HG02623 (cell line): ENCODE measurements around the gene MAX.

Experiments used
- ATAC-seq: cut with Tn5 transposase; IDR thresholded peaks from one replicate; pipeline ENCODE4 v1.9.1; 2021; ENCODE audit warnings: moderate library complexity; ENCODE audit not compliant: unreplicated experiment

MAX gene

DNA sequence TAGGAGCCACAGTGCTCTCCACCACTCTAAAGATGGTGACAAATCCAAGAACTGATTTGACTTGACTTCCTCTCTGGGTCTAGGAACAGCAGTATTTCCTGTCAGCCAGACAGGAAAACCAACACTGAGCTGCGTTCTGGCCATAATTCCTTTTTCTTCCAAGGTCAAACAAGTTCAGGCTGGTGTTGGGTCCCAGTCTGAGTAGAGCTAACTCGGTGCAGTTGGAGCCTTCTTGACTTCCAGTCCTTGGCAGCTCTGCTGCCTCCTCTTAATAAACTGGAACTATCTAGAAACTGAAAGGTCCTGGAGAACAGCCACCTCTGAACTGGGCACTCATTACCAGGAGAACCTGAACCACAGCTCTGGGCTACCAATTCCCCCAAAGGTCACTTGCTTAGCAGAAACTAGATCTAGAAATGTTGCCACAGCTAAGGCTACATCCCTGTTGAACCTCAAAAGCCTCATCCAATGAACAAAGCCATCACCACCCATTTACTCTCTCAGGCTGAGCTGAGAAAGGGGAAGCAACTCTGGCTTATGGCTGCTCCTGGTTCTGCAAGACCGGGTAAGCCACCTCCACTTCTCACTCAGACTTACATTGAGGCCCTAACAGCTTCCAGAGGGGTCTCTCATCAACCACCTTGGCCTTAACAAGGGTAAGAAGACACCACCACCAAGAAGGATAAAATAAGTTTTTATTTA, 27.7 kb downstream of the MAX start:
- ATAC-seq = no peak

DNA sequence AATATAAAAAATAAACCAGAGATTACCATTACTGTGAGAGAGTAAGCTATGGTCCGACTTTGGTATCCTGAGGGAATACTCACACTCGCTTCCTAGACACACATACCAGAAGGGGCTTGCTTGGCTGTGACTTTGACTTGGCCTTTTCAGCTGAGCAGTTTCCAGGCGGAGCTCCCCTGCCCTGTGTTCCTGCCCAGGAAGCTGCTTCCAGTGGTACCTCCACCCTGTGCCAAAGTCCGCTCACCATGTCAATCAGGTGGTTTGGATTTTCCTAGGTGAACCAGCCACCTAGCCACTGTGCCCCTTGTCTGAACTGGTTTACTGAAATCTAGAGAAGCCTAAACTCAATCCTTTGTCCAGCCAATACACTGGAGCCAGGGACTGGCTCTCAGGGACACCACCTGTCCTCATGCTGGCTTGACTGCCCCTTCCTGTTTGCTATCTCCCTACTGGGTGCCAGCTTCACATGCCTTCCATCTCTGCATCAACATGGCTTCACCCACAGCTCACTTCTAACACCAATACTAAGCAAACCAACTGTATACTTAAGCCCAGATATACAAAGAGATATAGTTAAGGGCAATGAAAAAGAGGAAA, 28.6 kb downstream of the MAX start:
- ATAC-seq = no peak

DNA sequence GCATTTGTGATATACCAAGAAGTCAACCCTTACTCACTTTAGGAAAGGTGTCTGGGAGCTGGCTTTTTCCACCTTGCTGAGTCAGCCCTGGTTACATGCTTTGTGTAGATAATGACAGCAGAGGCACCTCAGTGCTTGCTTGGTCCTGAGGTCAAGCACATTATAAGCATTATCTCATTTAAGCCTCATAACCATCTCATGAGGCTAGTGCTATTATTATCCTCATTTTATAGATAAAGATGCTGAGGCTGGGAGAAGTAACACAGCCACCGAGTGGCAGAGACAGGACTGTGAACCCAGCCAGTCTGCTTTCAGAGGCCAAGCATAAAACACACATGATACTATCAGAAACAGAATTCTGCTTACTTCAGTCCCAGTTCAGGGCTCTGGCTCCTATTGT, 29.4 kb downstream of the MAX start:
- no peak for ATAC-seq

DNA sequence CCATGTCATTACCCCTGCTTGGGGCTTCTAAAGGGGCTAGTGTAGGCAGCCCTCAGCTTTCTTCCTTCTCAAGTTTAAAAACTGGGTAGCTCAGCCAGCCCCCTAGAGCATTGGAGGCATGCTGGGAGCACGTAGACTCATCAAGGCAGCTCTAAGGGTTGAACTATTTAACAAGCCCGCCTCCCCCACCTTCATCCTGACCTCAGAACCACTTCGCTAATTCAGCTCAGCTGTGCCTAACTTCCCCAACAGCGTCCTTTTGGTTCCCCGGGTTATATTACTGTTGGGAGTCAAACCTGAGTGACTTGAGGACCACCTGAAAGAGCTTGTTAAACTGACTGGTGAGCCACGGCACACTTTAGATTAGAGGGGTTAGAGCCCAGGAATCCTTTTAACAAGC, 30.1 kb downstream of the MAX start:
- ATAC-seq = no peak

DNA sequence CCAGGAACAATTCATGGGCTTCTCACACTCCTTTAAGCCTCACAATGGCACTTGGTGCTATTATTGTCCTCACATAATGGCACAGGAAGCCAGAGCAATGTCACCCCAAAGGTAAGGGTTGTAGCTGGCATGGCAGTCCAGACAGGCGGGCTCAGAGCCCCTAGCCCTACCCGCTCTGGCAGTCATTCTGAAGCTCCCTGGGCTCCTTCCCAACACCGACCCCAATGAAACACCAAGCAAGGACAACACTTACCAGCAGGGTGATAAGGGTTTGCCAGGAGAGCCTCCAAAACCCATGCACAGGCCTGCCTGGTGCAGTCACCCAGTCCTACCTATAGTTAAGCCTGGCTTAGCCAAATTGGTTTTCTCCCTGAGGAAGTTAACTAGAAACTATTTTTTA, 30.8 kb downstream of the MAX start:
- no peak for ATAC-seq

DNA sequence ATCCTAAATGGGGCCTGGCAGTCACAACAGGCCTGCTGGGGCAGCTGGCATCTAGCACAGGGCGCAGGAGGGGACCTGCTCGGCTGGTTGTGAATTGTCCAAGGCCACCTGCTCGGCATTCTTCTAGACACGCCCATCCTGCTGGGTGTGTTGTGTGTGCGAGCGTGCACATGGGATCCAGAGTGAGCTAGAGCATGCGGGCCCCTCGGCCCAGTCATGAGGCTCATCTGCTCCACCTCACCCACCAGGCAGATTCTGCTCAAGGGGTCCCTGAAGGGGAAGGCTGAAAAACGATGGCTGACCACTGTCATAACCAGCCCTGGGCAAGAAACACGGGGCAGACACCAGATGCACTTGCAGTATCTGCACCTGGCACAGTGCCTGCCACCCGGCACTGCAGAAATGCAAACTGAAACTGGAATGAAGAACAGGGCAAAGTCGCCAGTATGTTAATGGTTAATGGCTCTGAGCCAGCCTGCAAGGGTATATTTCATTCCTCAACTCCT, 31.8 kb downstream of the MAX start:
- no peak for ATAC-seq

DNA sequence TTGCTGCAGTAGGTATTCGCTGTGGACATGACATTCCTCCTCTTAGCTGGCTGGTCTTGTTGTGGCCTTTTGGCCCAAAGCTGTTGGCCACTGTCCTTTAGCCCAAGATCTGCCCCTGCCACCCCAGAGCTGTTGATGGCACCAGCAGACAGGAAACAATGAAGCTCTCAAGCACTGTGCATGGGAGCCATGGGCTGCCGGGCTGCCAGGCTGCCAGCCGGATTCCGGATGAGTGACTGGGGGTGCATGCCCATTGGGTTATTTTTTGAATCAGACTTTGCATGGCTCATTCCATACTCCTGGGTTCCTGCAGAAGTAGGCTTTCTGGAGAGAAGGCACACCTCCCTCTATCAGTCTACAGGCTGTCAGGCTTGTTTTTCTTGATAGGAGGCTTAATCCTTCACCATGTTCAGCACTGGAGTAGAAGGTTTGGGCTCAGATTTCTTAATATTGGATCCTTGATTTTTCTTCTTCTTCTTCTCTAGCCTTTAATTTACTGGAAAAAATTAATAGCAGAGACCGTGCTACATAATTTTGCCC, 32.4 kb downstream of the MAX start:
- ATAC-seq = no peak

DNA sequence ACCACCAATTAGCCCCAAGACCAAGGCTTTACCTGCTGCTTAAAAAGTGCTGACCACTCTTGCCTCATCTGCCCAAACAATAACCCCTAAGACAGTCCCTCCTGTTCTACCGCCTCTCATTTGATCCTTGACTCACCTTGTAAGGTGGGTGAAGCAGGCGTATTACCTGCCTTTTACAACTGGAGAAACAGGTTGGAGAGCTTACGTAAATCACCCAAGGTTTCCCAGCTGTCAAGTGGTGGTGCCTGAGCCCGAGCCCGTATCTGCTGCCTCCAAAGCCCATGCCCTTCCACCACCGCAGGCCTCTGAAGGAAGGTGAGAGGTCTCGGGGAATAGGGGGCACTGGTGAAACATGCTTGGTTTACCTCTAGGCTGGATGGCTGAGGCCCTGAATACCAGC, 36.6 kb downstream of the MAX start:
- ATAC-seq = no peak

DNA sequence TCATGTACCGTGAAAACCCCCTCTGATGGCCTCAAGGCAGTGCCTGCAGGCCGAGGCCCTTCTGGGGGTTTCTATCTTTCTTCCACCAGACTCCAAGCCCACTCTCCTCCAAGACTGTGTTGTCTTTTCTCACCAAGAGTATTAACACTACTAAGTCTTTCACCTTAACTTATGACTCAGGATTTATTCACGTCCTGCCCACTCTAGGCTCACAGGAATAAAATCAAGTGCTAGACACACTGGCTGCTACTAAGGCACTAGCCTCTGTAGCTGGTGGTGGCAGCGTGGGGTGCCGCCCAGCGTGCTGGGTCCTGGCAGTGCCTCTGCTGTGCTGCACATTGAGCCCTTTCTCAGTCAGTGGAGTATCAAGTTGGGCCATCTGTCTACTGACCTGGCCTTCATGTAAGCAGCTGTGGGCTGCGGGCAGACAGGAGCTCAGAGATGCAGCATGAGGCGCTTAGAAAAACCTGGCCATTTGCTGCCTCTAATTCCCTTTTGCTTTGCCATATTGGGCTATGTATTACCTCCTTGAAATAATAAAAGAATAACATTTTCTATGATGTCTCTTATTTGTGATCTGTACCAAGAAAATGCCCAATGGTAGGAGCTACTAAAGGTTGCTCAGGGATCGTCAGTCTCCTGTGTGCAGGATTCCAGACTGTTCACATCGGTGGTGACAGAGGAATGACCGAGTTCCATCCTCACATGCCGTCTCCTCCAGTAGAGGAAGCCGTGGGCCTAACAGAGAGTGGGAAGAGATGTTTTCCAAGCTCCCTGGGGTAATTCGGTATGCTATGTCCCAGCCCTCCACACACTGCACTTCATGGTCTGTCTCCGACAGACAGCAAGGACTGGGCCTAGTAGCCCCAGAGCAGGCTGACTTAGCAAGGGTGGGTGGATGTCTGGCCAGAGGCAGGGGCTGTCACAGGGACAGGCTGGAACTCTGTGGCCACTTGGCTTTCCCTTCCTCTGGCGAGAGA, 39.9 kb downstream of the MAX start:
- ATAC-seq = no peak

DNA sequence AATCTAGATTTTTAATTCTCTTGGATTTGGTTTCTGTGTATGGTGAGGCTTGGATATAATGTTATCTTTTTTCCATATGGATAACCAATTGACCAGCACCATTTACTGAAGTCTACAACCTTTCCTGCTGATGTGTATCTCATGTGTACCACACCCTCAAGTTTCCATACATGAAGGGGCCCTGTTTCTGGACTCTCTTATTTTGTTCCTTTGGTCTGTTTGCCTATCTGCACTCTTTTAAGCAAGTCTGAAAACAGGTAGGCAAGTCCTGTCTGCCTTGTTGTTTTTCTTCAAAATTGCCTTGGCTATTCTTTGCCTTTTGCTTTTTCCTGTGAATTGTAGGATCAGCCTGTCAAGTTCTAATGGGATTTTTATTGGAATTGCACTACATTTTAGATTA, 44.6 kb downstream of the MAX start:
- ATAC-seq = no peak

DNA sequence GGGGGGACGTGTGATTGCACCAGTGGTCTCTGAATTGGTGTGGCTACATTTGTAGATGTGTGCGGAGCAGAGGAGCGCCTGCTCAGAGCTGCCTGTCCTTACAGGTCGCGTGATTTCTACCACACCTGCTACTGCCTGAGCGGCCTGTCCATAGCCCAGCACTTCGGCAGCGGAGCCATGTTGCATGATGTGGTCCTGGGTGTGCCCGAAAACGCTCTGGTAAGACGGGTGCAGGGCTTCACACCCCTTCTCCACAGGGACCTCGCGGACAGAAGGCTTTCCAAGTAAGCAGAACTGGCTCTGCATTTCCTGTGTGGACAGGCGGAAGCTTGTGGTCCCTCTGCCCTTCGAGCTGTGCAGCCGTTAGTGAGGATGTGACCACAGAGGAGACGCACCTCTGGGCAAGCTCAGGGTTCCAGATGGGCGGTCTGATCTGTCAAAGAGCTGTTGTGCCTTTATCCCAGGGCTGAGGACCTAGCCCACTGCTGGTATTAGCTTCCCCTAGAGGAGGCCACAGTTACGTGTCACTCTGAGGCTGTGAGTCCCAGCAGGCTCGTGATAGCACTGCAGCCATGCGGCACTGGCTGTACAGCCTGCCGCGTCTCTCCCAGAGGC, 47.7 kb downstream of the MAX start:
- ATAC-seq = no peak

DNA sequence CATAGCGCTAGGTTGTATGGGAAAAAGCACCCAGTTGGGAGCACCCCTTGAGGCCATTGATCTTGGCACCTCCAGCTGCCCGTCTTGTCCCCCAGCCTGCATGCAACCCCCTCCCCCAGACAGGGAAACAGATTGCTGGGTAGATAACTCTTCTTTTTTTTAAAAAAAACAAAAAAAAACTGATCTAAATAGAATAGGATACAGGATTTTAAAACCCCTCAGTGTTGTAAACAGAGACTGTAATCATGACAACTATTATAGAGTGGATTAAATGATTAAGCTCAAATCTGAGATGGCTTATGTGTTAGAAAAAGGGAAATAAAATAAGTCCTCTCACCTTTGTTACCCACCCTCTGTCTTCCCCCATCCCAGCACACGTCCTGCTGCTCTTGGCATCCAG, 48.9 kb downstream of the MAX start:
- ATAC-seq = no peak

DNA sequence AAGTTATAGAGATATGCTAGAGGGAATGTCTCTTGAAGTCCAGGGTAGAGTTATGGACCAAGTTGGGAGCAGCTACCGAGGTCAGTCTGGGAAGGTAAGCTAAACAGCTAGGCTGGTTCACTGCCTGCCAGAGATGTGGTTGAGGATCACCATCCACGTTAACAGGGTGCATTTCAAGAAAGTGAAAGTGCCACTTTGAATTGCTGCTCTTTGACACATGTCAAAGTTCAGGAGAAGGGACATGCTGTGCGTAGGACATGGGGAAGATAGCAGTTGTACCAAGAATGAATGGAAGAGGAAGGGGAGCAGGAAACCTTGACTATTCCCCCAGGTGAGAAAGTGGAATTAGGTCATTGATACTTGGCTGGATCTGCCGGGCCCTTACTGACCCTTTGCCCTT, 49.5 kb downstream of the MAX start:
- no peak for ATAC-seq

DNA sequence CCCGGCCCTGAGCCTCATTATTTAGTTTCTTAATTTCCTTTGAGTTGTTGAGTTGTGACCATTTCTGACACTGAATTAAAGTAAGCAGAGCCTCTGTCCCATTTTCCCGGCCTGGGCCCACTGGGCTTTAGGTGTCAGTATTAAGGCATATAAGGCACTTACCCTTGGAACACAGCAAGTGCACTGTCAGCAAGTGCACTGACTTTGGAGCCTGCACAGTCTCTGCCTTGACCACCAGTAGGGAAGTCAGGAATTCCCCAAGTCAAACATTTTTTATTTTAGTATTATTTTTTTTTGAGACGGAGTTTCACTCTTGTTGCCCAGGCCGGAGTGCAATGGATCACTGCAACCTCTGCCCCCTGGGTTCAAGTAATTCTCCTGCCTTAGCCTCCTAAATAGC, 56.6 kb downstream of the MAX start:
- no peak for ATAC-seq

DNA sequence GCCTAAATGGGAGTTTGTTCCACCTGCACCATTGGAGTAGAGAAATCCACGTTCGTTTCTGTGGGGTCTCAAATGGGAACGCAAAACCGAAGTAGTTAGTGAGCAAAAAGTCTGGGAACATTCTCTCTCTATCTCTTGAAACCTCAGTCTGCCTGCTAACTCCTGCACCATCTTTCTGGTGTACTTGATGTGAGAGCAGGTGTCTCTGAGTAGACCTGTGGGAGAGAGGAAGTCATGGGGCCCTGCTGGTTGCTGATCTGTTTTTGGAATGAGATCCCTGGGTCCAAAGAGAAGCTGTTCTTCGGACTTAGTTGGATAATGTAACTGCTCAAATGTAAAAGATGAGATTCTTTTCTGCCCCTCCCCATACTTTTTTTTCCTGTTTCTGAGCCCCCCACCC, 57.3 kb downstream of the MAX start:
- no peak for ATAC-seq

DNA sequence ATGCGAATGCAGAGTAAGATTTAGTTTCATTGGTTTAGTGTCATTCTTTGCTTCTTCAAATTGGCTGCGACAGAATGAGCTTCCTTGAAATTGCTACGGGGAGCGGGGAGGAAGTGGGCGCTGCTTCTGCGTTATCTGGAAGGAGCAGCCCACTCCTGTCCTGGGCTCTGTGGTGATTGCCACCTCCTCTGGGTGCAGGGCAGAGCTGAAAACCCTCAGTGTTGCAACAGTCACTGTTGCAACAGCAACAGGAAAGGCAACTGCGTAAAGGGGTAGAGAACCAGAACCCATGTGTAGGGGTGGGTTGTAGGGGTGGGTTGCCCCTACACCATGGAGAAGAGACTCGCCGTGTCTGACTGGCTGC, 57.7 kb downstream of the MAX start:
- no peak for ATAC-seq

DNA sequence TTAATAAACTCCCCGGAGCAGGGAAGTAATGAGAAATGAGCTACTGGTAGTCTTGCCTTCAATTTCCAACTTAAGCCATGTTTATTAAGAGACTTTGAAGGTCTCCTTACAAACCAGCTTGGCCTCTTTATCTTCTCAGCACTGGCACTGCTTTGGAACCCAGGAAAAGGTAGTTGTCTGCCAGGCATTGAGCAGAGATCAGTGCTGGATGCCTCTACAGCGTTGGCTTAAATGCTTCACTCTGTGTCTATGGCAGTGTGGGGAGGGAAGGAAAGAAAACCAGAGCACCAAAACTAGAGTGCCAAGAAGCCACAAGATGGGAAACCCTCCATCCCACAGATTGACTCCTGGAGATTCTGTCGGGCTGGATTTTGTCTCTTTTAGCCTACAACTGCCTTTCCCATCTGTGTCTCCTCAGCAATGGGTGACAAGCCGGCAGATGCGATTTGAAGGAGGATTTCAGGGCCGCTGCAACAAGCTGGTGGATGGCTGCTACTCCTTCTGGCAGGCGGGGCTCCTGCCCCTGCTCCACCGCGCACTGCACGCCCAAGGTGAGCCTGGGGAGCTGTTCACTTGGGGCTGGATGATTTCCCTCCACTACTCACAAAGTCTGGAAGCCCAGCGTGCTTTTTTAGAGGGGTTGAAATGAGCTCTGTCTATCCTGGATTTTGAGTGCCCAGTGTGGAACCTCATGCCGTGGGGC, 58.3 kb downstream of the MAX start:
- ATAC-seq = no peak

DNA sequence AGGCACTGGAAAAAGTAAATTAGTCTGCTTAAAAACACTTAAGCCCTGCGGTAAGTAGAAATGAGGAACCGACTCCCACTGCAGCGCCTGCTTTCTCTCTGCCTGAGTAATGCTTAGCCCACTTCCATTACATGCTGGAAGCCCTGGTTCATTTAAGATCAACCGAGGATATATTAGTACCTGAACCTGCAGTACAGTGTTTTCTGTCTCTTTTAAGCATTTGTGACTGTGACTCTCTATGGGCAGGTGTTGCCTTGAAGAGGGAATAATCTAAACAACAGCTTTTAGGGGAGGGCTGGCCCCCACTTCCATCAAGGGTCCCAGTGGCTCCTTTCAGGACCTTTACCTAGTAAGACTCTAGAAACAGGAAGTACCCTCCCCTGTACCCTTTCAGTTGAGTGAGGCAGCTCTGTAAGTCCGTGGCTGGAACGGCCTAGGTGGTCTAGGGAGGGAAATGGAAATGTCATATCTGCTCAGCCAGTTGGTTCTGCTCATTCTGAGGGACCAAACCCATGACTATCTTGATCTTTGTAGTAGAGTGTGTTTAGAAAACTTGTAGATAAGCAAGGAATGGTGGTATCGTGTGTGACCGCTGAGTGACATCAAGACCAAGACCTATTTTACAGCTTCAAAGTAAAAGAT, 59.5 kb downstream of the MAX start:
- ATAC-seq = no peak

DNA sequence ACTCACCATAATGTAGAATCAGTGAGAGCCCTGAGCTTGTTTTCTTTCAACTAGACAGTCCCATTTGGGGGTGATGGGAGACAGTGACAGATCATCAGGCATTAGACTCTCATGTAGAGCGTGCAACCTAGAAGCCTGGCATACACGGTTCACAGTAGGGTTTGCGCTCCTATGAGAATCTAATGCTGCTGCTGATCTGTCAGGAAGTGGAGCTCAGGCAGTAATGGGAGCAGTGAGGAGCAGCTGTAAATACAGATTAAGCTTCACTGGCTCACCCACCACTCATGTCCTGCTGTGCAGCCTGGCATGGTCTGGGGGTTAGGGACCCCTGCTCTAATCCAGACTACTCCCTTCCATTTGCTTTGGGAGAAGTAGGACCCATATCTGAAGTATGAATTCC, 60.0 kb downstream of the MAX start:
- no peak for ATAC-seq

DNA sequence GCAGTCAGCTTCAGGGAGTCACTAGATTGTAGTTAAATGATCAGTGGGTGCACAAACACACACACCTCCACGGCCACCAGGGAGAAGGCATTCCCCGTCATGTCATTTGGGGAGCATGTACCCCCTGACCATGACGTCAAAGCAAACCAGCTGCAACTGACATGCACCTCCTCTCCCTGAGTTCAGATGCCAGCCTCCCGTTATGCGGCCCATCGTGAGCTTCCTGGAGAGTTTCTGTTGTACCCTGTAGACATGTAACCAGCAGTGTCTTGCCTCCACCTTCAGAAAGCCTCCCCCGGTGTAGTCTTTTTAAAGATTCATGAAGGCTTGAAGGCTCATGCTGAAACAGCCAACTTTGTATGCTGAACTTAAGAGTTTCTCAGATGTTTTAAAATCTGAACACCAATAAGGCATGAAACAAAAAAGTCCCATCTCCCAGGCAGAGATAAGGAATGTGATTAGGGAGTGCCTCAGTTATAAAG, 60.8 kb downstream of the MAX start:
- no peak for ATAC-seq
